CD4-positive, alpha-beta T cell (primary cell): ENCODE results near the gene C1QA. TPM values are rescaled to one million over a fixed set of nuclear protein-coding genes. Genes with fewer than 3 reads are reported as not detected.
"Not testable (repeated sequence)": the region's sequence is repeated elsewhere in the genome, so short reads cannot be mapped to it uniquely, and the experiment has no call there.

Experiments
- ATAC-seq: fragments of 200-7000 bp; cut with Tn5 transposase; one replicate; pipeline ENCODE4 v1.10.0; 2022; ENCODE audit warnings: mild to moderate bottlenecking; ENCODE audit not compliant: poor library complexity
- CTCF ChIA-PET: fragments of 350-600 bp; sonication (Branson Sonifier 250); formaldehyde crosslinking; loops from one replicate; lab custom pipeline; 2021; ENCODE audit warnings: antibody characterized with exemption, inconsistent platforms; lab: Charles Lee
- POLR2A ChIA-PET: fragments of 350-600 bp; sonication (Branson Sonifier 250); formaldehyde crosslinking; loops from one replicate; lab custom pipeline; 2021; ENCODE audit warnings: antibody characterized with exemption, inconsistent platforms; lab: Charles Lee
- DNase-seq, 14 experiments: peaks; one replicate each; pipeline ENCODE4 v3.0.0-alpha.2; 2013 to 2020; ENCODE audit warnings: mixed read lengths in 2 of 14
- H3K27ac ChIP-seq, 2 donors: one replicate each; pipeline versions ENCODE4 v1.5.1 to v1.7.0; 2013; ENCODE audit warnings: low read length in 2 of 2, low read depth in 1 of 2, mild to moderate bottlenecking in 1 of 2
- H3K27me3 ChIP-seq, 2 experiments: 1 replicate in 1 of 2; 2 replicates in 1 of 2; pipeline versions ENCODE4 v1.6.1 to v1.7.0; 2013; ENCODE audit warnings: low read length in 2 of 2, control low read depth in 1 of 2, mild to moderate bottlenecking in 1 of 2, moderate library complexity in 1 of 2; ENCODE audit not compliant: insufficient read depth in 2 of 2, control insufficient read depth in 1 of 2
- H3K36me3 ChIP-seq: one replicate; pipeline ENCODE4 v1.6.1; 2013; ENCODE audit warnings: low read length, control low read depth; ENCODE audit not compliant: insufficient read depth
- H3K4me1 ChIP-seq: one replicate; pipeline ENCODE4 v1.6.1; 2013; ENCODE audit warnings: low read length, control low read depth; ENCODE audit not compliant: insufficient read depth
- H3K4me3 ChIP-seq: one replicate; pipeline ENCODE4 v1.5.1; 2013; ENCODE audit warnings: mild to moderate bottlenecking, low read length, moderate library complexity
- H3K9me3 ChIP-seq, 2 experiments: 1 replicate in 1 of 2; 2 replicates in 1 of 2; pipeline versions ENCODE4 v1.6.1 to v1.7.0; 2013; ENCODE audit warnings: low read length in 2 of 2, mild to moderate bottlenecking in 2 of 2, control low read depth in 1 of 2, moderate library complexity in 1 of 2; ENCODE audit not compliant: control insufficient read depth in 1 of 2, insufficient read depth in 1 of 2
- H3K27ac Mint-ChIP-seq: one replicate; pipeline ENCODE4 v1.8.0; 2020; ENCODE audit warnings: mixed read lengths
- H3K27me3 Mint-ChIP-seq: one replicate; pipeline ENCODE4 v1.8.0; 2021; ENCODE audit warnings: mixed read lengths
- H3K36me3 Mint-ChIP-seq: one replicate; pipeline ENCODE4 v1.8.0; 2021; ENCODE audit warnings: low read depth, mixed read lengths
- H3K4me1 Mint-ChIP-seq: one replicate; pipeline ENCODE4 v1.8.0; 2021; ENCODE audit warnings: low read depth, mixed read lengths
- H3K4me3 Mint-ChIP-seq: one replicate; pipeline ENCODE4 v1.8.0; 2020; ENCODE audit warnings: mild to moderate bottlenecking, mixed read lengths
- H3K9me3 Mint-ChIP-seq: one replicate; pipeline ENCODE4 v1.8.0; 2020; ENCODE audit warnings: mixed read lengths
- intact Hi-C, 2 experiments: fragments of 100-400 bp; cut with DNase I in 1 of 2; cut with micrococcal nuclease in 1 of 2; formaldehyde crosslinking; loops; one replicate each; pipeline versions ENCODE4 v1.15.1 to v1.9.0; 2023 to 2025; cut with DNase I, micrococcal nuclease
- total RNA-seq, 174 experiments: library from RNA in 2 of 174; stranded (reverse) in 2 of 174; gene quantifications; one replicate each; pipeline ENCODE4 v1.2.3 and lab custom pipeline; 2021 to 2026
- TF ChIP-seq, protein P1 (sequence below): fragments of 200-600 bp; IDR thresholded peaks from one replicate; pipeline ENCODE4 v1.8.0; 2022; ENCODE audit warnings: antibody characterized with exemption, mild to moderate bottlenecking

Gene C1QA
- total RNA-seq, 2 experiments from 2014 or later: not detected

DNA sequence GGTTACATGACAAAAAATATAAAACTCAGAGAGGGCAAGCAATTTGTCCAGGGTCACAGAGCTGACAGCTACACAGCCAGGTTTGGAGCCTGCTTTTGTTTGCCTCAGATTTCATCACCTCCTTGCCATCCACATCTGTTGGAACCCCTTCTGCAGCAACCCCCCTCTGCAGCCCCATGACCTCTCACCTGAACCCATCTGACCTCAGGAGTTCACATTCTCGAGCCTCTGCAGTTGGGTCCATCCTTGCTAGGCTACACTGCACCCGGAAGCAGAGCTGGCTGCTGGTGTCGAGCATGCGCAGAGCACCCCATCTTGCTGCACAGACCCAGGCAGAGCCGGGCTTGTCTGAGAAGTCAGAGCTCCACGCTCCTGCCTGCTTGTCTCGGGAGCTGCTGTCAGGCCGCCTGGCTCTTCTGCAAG, 26.6 kb downstream of the C1QA start:
- no peak overlapping the region for H3K4me3 Mint-ChIP-seq
- intact Hi-C loops: no loop called here
- peaks cover 29% of the 10 kb centered on the region for H3K27me3 Mint-ChIP-seq
- CTCF ChIA-PET: no interaction called here
- POLR2A ChIA-PET: no interaction called here
- no peaks in the 10 kb centered on the region for H3K9me3 Mint-ChIP-seq
- ATAC-seq: no peak
- Histone ChIP-seq H3K4me3 (no peak overlapping the region), H3K4me1 (no peaks in the 10 kb centered on the region), H3K27me3 (no peaks in the 10 kb centered on the region), H3K27ac (no peak overlapping the region), H3K36me3 (no peaks in the 10 kb centered on the region), H3K9me3 (peaks cover 0 to 4% of the 10 kb centered on the region in 2 experiments)
- H3K27ac Mint-ChIP-seq: no peak overlapping the region
- TF ChIP-seq, protein P1, sequence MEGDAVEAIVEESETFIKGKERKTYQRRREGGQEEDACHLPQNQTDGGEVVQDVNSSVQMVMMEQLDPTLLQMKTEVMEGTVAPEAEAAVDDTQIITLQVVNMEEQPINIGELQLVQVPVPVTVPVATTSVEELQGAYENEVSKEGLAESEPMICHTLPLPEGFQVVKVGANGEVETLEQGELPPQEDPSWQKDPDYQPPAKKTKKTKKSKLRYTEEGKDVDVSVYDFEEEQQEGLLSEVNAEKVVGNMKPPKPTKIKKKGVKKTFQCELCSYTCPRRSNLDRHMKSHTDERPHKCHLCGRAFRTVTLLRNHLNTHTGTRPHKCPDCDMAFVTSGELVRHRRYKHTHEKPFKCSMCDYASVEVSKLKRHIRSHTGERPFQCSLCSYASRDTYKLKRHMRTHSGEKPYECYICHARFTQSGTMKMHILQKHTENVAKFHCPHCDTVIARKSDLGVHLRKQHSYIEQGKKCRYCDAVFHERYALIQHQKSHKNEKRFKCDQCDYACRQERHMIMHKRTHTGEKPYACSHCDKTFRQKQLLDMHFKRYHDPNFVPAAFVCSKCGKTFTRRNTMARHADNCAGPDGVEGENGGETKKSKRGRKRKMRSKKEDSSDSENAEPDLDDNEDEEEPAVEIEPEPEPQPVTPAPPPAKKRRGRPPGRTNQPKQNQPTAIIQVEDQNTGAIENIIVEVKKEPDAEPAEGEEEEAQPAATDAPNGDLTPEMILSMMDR: no peak
- no peak for DNase-seq
- H3K4me1 Mint-ChIP-seq: no peaks in the 10 kb centered on the region
- no peaks in the 10 kb centered on the region for H3K36me3 Mint-ChIP-seq

DNA sequence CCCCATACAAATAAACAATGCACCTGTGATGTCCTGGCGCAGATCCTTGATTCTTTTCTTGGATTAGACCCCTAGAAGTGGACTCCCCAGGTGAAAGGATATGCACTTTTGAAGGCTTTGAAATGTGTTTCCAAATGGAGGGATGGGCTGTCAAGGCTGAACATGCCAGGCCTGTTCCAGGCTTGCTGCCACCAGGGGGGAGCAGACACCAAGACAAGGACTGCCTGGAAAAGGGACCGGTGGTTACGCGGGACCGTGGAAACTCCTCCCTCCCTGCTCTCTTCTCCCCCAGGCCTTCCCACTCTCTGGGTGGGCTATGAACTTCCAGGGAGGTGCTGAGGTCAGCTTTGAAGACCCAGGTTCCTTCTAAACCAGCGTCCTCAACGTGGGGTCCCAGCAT, 29.3 kb downstream of the C1QA start:
- no peak overlapping the region for H3K27ac ChIP-seq
- H3K9me3 Mint-ChIP-seq: no peaks in the 10 kb centered on the region
- H3K27me3 ChIP-seq: peaks cover 0 to 2% of the 10 kb centered on the region in 2 experiments
- H3K4me3 Mint-ChIP-seq: no peak overlapping the region
- peaks cover 0 to 4% of the 10 kb centered on the region in 2 experiments for H3K9me3 ChIP-seq
- CTCF ChIA-PET: no interaction called here
- POLR2A ChIA-PET: no interaction called here
- no peaks in the 10 kb centered on the region for H3K36me3 Mint-ChIP-seq
- DNase-seq (no peak), ATAC-seq (no peak)
- peaks cover 47% of the 10 kb centered on the region for H3K27me3 Mint-ChIP-seq
- no peak overlapping the region for H3K27ac Mint-ChIP-seq
- no peaks in the 10 kb centered on the region for H3K36me3 ChIP-seq
- H3K4me1 ChIP-seq: no peaks in the 10 kb centered on the region
- H3K4me3 ChIP-seq: no peak overlapping the region
- intact Hi-C loops: no loop called here
- H3K4me1 Mint-ChIP-seq: no peaks in the 10 kb centered on the region
- TF ChIP-seq, protein P1: no peak

DNA sequence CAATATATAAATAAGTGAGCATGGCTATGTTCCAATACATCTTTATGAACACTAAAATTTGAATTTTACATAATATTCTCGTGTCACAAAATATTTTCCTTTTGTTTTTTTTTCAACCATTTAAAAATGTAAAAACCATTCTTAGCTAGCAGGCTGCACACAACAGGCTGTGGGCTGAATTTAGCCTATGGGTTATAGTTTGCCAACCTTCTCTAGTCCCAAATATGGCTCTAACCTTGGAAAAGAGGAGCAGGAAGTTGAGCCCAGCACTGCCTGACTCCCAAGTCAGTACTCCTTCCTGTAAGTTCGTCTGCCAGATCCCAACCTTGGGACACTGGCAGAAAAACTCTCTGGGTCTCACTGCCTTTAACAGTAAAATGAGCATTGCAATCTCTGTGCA, 30.0 kb downstream of the C1QA start:
- Histone ChIP-seq H3K4me1 (no peaks in the 10 kb centered on the region), H3K9me3 (no peaks in the 10 kb centered on the region), H3K4me3 (no peak overlapping the region), H3K27me3 (peaks cover 0 to 8% of the 10 kb centered on the region in 2 experiments), H3K36me3 (no peaks in the 10 kb centered on the region), H3K27ac (no peak overlapping the region)
- no peaks in the 10 kb centered on the region for H3K9me3 Mint-ChIP-seq
- no peak overlapping the region for H3K27ac Mint-ChIP-seq
- H3K4me3 Mint-ChIP-seq: no peak overlapping the region
- peaks cover 52% of the 10 kb centered on the region for H3K27me3 Mint-ChIP-seq
- intact Hi-C loops: no loop called here
- ChIA-PET CTCF (no interaction called here), POLR2A (no interaction called here)
- TF ChIP-seq, protein P1: no peak
- DNase-seq (no peak), ATAC-seq (no peak)
- H3K36me3 Mint-ChIP-seq: no peaks in the 10 kb centered on the region
- no peaks in the 10 kb centered on the region for H3K4me1 Mint-ChIP-seq

DNA sequence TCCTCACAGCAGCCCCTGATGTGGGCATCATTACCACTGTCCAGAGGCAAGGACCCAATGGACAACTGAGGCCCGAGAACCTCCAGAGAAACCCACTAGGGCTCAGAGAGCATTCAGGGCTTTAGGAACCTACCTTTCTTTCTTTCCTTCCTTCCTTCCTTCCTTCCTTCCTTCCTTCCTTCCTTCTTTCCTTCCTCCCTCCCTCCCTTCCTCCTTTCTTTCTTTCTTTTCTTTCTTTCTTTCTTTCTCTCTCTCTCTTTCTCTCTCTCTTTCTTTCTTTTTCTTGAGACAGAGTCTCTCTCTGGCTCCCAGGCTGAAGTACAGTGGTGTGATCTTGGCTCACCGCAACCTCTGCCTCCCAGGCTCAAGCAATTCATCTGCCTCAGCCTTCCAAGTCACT, 32.4 kb downstream of the C1QA start:
- intact Hi-C loops, H3K4me3 ChIP-seq, H3K27ac Mint-ChIP-seq, ATAC-seq, CTCF ChIA-PET, H3K9me3 Mint-ChIP-seq, POLR2A ChIA-PET, H3K4me1 ChIP-seq, H3K9me3 ChIP-seq, DNase-seq, H3K4me1 Mint-ChIP-seq, H3K36me3 Mint-ChIP-seq, H3K27ac ChIP-seq, H3K36me3 ChIP-seq, H3K4me3 Mint-ChIP-seq: not testable (repeated sequence)
- H3K27me3 ChIP-seq: peaks cover 13 to 17% of the 10 kb centered on the region in 2 experiments
- peaks cover 63% of the 10 kb centered on the region for H3K27me3 Mint-ChIP-seq
